Erythroblast (primary cell): Measurements from ENCODE around the gene CYS1.
"Not testable (repeated sequence)": the region's sequence is repeated elsewhere in the genome, so short reads cannot be mapped to it uniquely, and the experiment has no call there.

Experiments used
- GATA1 ChIP-seq: IDR thresholded peaks from 2 replicates; pipeline ENCODE4 v1.6.1; 2011; ENCODE audit warnings: low read depth, mild to moderate bottlenecking, control low read depth, low read length, moderate library complexity
- POLR2A ChIP-seq: IDR thresholded peaks from 2 replicates; pipeline ENCODE4 v1.6.1; 2011; ENCODE audit warnings: mild to moderate bottlenecking, low read length

- not testable (repeated sequence) for TF ChIP-seq POLR2A, GATA1
These were observed 69.2 kb downstream of the CYS1 start for GRCh38 chr2:10010861-10011605.
